ENCODE data around the gene MED4.

MED4 gene, protein sequence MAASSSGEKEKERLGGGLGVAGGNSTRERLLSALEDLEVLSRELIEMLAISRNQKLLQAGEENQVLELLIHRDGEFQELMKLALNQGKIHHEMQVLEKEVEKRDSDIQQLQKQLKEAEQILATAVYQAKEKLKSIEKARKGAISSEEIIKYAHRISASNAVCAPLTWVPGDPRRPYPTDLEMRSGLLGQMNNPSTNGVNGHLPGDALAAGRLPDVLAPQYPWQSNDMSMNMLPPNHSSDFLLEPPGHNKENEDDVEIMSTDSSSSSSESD

DNA sequence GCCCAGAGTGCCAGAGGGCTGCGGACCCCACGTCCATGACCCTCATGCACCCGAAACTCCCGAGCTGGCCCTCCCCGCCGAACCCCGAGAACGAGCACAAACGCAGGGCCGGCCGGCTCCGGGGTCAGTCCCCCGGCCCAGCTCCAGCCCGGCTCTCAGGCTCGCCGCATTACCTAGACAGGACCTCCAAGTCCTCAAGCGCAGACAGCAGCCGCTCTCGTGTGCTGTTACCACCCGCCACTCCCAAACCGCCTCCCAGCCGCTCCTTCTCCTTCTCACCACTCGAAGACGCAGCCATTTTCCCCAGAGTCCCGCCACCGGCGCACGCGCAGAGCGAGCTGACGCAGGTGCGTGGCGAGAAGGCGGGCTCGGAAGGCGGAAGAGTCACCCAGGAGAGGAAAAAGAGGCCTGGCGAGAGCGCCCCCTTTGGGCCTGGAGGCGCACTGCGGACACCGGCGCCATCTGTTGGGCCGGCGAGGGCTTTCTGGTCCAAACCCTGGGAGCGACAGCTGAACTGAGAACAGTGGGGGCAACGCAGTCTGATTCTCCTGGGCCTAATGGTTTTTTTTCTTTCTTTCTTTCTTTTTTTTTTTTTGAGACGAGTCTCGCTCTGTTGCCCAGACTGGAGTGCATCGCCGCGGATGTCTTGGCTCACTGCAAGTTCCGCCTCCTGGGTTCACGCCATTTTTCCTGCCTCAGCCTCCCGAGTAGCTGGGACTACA, at the start of gene MED4:
MED4 (minus strand) TSS at position 324 of the 722 bp plus-strand sequence; CDS start at position 298, 26 bp downstream.
- peak; percentile 82 for DNase-seq

DNA sequence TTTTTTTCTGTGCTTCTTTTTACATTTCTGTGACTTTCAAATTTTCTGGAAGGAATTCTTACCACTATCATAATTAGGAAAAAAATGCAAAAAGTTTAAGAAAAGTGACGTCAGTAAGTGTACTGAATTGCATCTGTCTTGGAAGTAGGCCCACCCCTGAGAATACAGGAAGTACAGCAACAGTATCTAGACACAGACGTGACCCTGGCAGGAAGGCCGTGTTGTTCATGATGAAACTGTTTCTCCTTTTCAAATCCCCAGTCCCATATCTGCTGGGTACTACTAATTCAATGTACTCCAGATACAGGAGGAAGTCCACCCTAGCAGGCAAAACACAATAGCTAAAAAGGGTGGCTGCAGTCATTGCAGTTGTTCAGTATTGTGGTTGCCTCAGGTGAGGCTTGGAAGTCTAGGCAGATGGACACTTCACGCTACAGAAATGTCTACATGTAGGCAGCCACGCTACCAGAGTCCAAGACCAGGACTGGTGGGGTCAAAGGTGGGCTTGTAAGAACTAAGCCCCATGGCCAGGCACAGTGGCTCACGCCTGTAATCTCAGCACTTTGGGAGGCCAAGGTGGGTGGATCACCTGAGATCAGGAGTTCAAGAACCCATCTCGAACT, 49.6 kb upstream of the MED4 start:
- no peak for DNase-seq

DNA sequence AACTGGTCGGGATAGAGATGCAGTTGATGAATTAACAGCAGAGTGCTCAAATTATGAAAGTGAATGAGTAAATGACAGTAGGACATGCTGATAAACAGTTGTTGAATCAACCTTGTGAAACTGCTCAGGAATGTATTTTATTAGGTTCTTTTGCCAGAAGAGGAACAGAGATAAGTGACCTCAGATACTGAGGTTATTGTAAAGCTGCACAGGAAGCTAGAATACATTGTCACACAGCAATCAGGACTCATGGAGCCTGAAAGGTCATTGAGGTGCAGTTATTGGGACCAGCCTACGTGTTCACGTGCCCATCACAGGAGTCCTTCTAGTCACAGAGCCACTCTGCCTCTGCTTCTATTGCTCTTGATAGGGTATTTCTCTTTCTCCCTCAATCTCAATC, 47.5 kb upstream of the MED4 start:
- no peak for DNase-seq

DNA sequence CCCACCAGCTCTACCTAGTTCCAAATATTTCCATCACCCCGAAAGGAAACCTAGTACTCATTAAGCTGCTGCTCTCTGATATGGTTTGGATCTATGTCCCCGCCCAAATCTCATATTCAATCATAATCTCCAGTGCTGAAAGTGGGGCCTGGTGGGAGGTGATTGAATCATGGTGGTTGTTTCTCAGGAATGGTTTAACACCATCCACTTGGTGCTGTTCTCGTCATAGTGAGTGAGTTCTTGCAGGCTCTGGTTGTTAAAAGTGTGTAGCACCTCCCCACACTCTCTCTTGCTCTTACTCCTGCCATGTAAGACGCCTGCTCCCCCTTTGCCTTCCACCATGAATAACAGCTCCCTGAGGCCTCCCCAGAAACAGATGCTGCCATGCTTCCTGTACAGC, 43.4 kb upstream of the MED4 start:
- no peak for DNase-seq

DNA sequence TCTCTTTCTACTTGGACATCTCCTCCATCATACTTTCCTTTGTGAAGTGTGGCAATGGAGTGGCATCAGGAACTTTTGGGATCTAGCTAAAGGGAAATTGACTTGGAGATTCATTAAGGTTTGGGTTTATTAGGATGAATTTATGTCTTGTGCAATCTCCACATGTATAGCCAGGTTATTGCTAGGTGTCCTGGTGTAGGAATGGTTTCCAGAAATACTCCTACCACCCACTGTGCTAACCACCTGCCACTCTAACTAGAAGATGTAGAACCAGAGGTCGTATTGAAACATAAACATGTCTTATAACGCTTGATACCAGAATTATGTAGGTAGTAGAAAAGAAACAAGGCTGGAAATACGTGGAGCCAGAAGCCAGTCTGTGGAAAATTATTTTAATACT, 38.1 kb upstream of the MED4 start:
- no peak for DNase-seq

DNA sequence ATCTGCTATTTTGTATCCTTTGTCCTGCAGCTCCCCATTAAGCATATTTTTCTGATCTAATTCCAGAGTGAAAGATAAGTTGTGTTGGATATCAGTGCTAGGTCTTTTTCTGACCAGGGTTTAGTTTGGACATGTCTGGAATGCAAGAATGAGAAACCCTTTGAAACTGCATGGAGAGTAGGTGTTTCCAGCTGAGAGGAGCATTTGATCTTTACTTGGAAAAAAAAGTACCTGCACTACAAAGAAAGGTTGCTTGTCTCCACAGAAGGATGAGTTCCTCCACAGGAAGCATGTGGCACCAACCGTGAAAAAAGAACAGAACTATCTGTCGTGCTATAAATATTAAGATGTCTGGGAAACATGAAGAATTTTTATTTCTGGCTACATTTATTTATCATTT, 36.6 kb upstream of the MED4 start:
- DNase-seq, result no peak

DNA sequence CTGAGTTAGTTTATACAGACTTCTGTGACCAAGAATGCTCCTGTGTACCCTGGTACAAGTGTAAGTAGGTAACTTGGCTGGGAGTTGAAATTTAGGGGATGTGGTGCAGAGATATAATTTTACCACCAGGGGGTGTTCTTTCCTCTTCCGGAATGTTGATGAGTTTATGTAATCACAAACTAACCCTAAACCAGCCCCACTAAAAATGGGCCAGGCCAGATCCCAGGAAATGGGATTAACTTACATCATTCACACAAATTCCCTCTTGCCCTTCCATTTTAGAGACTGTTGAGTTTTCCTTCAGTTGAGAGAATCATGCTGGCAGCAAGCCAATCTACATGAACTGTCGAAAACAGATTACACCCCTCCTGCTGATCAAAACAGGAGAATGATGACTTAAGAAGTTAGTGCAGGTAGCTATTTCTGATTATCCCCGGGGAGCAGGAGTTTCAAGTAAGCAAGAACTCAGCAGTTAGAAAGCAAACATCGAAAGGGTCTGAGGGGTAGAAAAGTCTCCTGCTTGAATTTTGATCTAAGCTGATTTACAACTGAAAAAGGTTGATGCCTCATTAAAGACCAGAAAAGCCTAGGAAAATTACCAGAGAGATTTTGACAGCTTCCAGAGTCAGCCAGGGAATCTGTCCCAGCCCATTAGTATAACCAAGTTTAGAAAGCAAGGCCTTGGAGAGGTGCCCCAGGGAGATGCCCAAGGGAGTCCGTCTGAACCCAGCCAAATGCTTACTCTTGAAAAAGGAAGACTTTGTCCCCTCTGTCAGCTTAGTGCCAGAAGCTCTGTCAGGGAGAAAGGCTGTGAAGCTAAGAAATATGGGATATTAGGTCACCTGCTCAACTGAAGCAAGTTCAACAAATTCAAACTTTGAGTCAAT, 32.3 kb upstream of the MED4 start:
- DNase-seq, result no peak

DNA sequence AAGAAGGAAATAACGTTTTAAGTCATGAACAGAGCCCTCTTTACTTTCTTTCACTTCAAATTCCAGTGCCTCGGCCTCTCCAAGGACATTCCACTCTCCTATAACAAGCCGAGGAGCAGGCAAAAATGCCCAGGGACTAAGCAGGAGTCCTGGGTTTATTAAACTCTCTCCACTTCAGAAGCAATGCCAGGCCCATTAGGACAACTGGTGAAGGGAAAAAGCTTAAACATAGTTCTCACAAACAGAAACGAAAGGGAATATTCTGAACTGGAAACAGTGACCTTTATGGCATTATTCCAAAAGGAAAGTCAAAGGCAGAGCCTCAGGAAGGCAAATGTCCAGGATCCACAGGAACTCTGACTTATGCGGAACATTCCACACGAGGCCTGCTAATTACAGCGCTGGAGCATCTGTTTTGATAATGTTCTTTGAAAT, 30.9 kb upstream of the MED4 start:
- DNase-seq, result no peak

DNA sequence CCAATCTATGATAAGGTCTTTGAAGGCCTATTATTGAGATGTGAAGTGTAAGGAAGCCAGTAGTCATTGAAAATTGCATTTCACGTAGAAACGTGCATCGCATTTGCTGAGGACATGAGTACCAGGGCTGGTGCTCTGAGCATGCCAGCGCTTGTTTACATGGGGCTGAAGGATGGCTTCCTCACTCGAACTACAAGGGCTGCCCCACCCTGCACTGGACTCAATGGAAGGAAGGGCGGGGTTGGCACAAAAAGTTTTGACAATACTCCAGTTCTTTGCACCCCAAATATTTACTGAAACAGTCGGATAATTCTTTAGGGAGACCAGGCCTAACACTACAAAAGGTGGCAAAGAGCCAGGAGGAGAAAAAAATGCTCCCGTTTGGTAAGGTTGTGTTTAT, 28.9 kb upstream of the MED4 start:
- DNase-seq, result no peak

DNA sequence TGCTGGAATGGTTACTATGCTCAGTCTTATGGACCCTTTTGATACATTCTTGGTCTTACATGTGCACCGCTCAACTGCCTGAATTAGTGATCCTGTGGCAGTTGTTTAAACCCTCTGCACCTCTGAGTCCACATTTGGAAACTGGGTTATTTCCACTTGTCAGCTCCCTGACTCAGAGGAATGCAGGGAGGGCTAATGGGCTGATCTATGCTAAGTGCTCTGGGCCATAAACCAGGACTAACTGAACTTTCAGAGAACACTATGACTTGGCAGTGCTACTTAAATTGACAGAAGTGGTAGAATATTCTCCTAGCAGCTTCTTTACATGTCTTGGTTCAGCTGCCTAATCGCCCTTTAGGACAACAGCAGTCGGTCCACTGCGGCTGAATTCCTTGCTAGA, 26.8 kb upstream of the MED4 start:
- DNase-seq, result no peak

DNA sequence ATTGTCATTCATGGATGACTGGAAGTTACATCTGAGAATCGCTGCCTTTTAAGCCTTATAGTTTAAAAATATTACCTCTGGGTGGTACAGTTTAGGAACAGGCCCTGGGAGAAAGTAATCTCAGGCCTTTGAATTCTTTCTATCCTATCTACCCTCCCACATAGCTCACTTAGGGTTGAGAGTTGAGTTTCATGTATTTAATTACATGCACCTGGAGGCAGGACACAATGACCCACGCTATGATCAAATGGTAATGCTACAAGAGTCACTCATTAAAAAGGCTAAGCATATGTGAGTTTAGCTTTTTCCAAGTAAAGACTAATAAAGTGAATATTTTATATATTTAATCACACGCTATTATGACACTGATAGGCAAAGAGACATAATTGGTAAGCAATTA, 25.3 kb upstream of the MED4 start:
- no peak for DNase-seq

DNA sequence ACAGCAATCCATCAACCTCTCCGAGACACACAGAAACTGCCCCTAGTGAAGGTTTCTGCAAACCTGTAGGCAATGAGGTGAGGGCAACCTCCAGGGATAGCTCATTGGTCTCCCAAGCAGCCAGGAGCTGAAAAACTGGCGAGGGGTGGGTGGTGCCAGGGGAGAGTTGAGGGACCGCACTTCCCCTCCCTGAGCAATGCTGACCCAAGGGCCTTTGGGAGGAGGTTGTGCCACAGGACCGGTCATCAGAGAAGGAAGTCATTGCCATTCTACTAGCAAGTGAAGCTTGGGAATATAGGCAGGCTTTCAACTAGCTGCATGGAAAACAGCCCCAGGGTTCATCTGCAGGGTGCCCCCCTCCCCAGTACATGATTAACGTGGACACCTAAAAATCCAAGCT, 23.1 kb upstream of the MED4 start:
- no peak for DNase-seq

DNA sequence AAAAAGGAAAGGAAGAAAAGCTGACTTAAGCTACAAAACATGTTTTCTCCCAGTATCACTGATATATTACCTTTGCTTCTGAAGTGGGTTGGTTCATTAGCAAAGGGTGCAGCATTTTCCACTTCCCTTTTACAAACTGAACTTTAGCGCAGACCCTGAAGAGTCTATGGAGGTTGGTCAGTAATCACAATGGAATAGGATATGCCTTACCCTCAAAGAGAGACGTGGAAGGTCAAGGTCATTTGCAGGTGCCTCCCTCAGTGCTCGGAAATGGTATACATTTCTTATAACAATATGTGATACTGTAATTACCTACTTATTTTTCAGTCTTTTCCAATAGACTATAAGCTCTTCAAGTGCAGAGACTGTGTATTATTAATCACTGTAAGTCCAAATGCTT, 21.9 kb upstream of the MED4 start:
- no peak for DNase-seq

DNA sequence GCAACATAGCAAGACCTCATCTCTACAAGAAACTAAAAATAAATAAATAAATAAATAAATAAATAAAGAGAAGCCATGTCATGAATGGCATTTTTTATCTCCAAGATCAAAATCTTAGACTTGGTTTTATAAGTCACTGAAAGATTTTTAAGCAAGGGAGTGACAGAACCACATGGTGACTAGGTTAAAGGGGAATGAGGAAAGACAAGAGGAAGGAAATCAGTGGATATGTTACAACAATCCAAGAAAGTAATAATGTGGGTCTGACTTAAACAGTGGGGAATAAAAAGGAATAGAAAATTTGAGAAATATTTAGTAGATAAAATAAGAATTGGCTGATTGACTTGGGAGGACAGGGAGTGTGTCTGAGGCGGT, 18.8 kb upstream of the MED4 start:
- DNase-seq, result no peak

DNA sequence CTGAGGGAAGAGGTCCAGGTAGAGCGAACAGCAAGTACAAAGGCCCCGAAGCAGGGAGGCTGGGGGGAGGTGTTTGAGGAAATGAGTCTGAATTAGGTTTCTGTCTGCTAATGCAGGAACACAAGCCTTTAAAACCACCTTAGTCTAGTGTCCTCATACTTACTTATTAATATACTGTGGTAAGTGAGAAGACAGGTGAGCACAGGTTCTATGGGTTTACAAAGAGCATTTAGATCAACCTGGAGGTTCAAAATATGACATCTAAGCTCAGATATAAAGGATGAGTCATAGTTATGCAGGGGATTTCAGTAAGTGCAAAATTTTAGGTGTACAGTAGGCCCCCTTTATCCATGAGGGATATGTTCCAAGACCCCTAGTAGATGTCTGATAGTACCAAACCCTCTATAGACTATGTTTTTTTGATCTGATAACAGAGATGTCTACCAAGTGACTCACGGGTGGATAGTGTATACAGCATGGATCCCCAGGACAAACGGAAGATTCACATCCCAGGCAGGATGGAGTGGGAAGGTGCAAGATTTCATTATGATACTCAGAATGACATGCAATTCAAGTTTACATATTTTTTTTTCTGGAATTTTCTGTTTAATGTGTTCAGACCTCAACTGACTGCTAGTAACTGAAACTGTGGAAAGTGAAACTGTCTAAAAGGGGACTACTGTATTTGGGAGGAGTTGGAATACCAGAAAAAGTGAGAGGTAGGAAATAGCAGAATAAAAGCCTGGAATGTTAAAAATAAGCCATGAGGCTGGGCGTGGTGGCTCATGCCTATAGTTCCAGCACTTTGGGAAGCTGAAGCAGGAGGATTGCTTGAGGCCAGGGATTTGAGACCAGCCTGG, 18.2 kb upstream of the MED4 start:
- DNase-seq, result no peak

DNA sequence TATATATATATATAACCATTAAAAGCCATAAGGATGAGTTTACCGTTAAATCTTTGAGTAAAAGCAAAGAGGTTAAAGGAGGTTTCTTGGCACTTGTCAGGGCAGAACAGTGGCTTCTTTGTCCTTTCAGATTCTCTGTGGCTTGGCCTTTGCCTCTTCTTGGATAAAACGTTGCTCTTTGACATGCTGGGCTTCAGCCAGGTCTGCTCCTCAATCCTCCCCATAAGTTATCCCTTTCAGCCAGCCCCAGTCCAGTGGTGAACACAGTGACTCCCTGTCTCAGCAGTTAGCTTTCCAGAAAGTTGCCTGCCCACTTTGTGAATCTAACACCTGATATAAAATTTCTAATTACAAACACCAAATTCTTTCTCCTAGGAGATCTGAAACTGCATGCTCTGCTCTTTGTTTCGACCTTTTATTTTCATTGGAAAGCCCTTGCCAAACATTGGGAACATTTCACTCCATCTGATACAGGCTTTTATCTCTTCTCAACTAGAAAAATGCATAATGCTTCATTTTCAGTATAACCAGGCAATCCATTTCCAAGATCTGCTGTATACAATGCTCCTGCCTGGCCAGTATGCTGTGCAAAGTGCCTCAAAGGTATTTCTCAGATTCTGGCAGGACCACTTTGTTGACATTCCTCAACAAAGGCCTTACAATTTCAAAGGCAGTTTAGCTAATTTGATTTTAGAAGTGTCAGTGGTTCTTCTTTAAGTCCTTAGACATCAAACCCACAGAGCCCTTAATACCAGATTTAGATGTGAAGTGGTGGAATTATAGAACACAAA, 16.2 kb upstream of the MED4 start:
- DNase-seq, result no peak

DNA sequence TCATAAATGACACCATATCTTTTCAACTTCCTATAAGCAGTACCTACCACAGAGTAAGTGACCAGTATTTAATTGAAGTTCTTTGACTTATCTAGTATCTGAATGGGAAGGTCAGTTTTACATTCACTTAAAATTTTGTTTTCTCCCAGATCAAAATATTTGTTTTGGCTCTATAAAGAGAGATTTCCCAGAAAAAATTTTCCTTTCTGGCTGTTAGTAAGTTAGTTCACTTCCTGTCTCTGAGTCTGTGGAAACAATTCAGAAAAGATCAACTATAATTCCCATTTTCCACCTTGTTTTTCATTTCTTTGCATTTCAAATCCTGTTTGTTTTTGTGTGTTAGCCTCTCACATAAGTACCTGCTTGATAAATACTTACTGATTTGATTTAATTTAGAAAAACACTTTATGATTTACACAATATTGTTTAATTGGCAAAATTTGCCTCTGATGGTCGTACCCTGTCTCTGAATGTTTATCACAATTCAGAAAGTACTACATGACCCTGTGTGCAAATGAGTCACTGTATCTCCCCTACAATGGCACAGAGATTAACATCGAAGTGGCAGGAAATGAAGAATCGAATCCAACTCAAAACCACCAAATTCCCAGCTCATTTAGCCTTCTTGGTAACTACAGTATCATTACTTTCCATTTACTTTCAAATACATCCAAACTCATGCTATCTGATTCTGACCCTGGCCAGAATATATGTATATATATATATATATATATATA, 15.4 kb upstream of the MED4 start:
- no peak for DNase-seq

DNA sequence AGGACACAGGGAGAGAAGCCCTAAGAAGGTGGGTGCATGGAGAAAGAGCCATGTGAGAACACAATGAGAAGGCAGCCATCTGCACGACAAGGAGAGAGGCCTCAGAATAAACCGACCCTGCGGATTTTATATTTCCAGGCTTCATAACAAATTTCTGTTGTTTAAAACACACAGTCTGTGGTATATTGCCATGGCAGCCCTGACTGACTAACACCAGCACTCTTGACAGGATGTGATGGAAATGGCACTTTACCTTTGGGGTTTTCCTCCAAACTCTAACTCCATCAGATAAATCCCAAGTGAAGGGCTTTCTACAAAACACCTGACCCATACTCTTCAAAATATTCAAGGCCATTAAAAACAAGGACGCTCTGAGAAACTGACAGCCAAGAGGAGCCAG, 13.2 kb upstream of the MED4 start:
- DNase-seq, result no peak

DNA sequence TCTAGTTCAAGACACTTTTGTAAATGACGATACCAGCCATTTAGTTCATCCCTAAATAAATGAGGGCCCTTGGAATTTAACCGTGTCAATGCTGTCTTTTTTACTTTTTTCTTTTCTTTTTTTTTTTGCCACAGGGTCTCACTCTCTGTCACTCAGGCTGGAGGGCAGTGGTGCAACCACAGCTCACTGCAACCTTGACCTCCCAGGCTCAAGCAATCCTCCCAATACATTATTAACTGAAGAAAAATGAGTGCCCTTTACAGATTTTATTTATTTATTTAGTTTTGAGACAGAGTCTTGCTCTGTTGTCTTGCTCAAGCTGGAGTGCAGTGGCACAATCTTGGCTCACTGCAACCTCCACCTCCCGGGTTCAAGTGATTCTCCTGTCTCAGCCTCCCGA, 2.9 kb upstream of the MED4 start:
- no peak for DNase-seq

DNA sequence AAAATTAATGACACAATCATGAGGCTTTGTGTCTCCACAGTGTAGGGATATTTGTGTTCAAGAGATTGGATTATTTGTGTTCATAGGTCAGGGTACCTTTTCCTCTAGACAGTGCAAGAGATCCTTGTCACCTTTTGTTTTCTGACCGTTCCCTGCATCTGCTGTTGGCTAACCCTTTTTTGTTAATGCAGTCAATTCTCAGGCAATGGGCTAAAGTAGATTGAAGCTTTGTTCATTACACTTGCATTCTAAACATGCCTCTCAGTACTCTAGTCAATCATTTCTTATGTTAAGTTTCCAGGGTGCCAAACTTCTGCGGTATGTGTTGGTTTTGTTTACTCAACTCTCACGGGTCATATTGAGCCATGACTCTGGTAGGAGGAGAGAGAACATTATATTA, 1.8 kb upstream of the MED4 start:
- no peak for DNase-seq

DNA sequence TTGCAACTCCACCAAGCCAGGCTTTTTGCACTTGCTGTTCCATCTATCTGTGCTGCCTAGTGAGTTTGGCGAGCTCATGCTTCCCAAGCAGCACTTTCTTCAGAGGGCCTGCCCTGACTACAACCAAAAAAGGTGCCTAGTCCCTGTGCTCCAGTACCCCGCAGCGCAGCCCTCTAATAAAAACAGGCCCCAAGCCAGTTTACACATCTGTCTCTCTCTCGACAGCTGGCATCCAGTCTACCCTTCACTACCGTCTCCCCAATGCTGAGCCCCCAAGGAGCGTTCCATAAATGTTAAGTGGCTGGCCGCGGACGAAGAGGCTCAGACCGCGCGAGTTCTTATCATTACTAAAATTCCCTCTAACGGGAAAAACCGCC, 512 bp downstream of the MED4 start:
- no peak for DNase-seq

Measured in 8988T (cell line).